Endometrium (tissue), 2 donors: ENCODE results near the gene YIPF1.

Source experiments
- FAIRE-seq: peaks from 2 replicates; lab custom pipeline; 2012; peaks lifted over from hg19 to GRCh38; lab: Jason Lieb, UNC
- donor health status: control.
- donor health status: control.

Gene YIPF1

DNA sequence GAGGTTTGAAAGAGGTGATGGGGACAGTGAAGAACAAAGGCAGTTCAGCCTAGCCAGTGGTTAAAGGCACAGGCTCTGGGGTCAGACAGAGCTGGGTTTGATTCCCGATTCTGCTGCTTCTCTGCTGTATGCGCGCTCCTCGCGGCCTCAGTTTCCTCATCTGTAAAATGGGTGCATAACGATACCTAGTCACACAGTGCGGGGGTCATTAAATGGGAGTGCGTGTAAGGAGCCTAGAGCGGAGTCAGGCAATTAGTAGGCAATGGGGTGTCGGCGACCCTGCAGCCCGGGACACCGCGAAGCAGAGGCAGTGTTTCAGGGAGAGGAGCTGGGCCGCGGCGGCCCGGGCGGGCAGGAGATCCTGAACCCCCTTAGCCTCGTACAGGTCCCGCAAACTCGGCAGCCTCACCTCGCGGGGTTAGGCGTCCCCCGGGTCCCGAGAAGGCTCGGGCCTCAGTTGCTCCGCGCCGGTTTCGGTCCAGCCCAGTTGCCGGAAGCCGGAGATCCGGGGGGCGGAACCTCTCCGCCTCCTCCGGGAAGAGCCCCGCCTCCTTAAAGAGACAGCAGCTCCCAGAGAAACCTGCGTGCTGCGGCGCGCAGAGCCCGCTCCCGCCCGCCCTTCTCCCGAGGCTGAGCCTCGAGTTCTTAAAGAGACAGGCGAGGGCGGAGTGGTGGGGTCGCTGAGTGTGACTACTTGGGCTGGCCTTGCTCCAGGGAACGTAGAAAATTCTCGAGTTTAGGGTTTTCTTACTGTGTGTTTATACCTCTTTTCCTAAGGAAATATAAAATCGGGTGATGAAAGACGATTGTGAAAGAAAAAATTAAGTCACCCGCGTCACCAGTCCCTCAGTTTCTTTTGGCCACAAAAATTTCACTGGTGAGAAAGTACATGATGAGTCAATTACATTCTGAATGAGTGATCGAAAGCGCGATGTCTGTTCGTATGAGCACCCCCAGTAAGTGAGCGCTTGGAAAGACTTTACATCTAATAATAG, at the start of gene YIPF1:
TSS of gene YIPF1 (minus strand) at position 494 of the 995 bp plus-strand sequence. CDS start 860 bp downstream, outside the sequence.
- peak; percentile 26 for FAIRE-seq

GRCh38 chr1:53938136-53938830, 48.7 kb upstream of the YIPF1 start:
- no peak for FAIRE-seq

- FAIRE-seq: no peak
Measured at GRCh38 chr1:53936430-53936829, 46.8 kb upstream of the YIPF1 start.

GRCh38 chr1:53934170-53934765, 44.7 kb upstream of the YIPF1 start:
- no peak for FAIRE-seq

DNA sequence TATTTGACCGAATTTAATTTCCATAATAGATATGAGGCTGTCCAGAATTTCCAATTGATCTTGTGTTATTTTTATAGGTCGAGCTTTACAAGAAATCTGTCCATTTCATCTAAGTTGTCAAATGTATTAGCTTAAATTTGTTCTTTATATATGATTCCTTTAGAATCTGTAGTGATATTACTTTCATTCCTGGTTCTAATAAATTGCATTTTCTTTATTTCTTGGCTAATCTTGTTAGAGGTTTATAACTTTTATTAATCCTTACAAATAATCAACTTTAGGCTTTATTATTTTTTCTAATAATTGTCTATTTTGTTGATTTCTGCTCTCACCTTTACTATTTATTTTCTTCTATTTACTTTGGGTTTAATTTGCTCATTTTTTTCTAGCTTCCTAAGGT, 41.9 kb upstream of the YIPF1 start:
- no peak for FAIRE-seq

- FAIRE-seq: no peak
Measured at GRCh38 chr1:53930932-53931331, 41.3 kb upstream of the YIPF1 start.

DNA sequence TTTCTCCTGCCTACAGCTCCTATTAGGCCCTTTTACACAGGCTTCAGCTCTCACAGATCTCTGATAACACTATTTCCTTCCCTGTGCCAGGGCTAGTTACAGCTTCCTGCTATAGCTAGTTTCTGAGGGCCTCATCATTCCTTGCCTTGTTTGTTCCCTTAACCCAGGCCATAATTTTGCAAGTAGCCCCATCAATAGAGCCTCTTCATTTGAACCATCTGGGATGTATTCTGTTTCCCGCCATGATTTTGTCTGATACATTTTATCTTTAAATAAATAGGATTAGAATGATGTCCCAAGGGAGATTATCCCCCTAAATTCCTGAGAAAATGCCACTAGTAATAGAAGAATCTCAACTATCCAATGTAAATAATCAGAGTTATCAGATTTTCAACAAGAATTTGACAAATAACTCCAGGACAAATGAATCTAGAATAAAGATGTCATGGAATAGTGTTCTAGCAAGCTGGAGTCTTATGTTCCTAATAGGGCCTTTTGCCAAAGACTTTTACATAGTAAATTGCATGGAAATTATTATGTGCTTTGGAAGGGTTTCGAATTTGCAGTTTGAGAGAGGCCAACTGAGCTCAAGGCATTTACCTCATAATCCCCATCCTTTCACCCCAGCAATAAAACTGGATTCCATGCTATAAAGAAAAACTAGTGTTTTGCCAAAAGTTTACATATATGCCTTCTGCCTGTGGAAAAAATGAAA, 39.8 kb upstream of the YIPF1 start:
- FAIRE-seq: no peak

DNA sequence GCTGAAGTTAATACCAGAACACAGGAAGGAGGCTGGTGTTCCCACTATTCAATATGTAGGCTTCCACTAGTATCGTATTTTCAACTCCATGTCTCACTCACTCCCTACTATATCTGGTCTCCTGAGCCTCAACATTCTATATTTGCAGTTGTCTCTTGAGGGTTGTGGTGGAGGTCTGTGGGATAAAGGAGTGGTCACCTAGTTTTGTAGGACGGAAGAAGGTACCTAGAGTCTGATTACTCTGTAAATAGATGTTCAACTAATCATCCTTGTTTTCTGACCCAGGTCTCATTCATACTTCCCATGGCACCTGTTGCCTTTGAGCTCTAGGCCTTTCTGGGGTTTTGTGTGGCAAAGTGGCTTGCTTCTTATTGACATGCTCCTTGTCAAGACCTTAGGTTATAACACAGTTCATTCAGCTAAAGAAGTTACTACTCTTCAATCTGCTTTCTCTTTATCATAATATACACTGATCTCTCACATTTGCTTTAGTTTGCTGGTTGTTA, 37.8 kb upstream of the YIPF1 start:
- FAIRE-seq: no peak

DNA sequence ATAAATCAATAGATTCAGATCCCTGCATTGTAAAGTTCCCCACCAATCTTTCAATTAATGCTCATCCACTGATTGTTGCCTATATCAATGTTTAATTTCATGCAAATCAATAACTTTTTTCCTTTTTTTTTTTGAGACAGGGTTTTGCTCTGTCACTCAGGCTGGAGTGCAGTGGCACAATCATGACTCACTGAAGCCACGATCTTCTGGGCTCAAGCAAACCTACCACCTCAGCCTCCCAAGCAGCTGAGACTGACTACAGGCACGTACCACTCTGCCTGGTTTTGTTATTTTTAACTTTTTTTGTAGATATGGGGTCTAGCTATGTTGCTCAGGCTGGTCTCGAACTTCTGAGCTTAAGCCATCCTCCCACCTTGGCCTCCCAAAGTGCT, 30.1 kb upstream of the YIPF1 start:
- FAIRE-seq: no peak

- no peak for FAIRE-seq
Measured at GRCh38 chr1:53918343-53918742, 28.7 kb upstream of the YIPF1 start.

DNA sequence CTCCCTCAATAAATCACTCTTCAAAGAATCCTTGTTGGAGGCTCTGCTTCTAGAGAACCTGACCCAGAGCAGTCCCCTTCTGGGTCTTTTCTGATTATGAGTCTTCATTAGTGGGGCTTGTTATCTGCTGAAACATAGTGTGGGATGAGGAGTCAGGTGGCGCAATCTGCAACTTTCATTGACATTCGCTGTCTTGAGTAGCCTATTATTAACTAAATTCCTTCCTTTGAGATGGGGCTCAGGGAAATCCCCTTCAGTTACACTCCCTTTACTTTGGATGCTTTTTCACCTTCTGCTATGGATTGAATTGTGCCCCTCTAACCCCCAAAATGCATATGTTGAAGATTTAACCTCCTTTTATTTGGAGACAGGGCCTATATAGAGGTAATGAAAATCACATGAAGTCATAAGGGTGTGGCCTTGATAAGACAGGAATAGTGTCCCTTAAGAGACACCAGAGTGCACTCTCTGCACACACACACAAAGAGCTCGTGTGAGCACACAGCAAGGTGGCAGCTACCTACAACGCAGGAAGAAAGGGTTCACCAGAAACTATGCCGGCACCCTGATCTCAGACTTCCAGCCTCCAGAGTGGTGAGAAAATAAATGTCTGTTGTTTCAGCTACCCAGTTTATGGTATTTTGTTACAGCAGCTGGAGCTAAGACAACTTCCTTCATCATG, 23.9 kb upstream of the YIPF1 start:
- no peak for FAIRE-seq

- FAIRE-seq: no peak
Measured at GRCh38 chr1:53911442-53911841, 21.8 kb upstream of the YIPF1 start.

- FAIRE-seq: no peak
Measured at GRCh38 chr1:53909946-53910345, 20.3 kb upstream of the YIPF1 start.

- no peak for FAIRE-seq
Measured at GRCh38 chr1:53906121-53906520, 16.5 kb upstream of the YIPF1 start.

DNA sequence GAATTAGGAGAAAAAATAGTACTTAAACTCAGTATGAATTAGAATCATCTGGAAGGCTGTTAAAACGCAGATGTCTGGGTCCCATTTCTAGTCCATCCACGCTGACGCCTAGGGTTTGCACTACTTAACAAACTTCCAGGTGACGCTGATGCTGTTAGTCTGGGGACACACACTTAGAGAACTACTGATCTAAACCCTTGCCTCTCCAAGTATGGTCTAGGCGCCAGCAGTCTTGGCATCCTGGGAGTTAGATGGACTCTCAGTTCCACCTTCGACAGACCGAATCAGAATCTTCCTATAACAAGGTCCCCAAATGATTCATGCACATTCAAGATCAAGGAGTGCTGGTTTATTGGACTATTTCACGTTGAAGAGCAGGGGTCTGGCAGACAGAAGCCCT, 15.9 kb upstream of the YIPF1 start:
- no peak for FAIRE-seq

- FAIRE-seq: no peak
Measured at GRCh38 chr1:53902235-53903138, 12.9 kb upstream of the YIPF1 start.

DNA sequence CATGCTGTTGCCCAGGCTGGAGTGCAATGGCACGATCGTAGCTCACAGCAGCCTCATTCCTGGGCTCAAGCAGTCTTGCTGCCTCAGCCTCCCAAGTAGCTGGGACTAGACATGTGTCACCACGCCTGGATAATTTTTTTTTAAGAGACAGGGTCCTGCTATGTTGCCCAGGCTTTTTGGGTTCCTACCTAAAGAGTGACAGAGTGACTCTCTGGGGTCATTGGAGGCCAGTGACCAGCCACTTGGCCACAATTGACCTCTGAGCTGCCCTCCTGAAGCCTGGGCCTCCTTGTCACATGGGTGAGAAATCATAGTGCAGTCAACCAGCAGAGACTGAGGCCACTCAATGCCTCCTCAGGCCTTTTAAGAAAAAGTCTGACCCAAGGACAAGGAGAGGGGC, 10.1 kb upstream of the YIPF1 start:
- FAIRE-seq: no peak

DNA sequence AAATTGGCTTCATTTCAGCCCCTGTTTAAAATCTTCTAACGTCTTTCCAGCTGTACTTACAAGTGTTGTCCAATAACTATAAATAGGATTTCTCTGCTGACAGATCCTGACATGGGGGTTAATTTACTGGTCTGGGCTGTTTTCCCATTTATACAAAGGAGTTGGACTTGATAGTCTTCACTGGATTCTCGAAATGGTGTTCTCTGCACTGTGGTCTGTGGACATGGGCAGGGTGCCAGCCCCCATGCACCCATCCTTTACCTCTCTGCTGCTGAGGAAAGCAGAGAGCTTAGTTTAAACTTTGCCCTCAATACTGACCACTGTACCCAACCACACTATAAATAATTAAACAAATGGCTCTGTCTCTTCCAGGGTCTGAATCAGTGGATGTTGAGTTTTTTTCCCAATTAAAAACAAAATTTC, 9.6 kb upstream of the YIPF1 start:
- no peak for FAIRE-seq

- peak; percentile 58 for FAIRE-seq
Measured at GRCh38 chr1:53896635-53897229, 7.1 kb upstream of the YIPF1 start.

DNA sequence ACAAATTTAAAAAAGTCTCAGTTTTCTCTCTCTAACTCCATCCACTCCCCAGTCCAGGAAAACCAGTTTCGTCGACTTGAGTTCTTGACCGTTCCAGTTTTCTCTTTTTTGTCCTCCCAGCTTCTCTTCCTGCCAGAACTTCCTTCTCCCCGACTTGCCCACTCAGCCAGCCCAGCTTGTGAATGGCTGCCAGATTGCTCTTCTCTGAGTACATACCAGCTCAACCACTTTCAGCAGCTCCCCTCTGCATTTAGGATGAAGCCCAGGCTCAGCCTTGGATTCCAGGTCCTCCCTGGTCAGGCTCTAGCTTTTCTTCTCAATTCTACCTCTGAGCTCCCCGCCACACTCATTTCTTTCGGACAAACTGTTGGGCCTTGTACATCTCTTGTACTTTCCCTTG, 5.8 kb upstream of the YIPF1 start:
- FAIRE-seq: no peak
